ENCODE results near the gene ZNF689.
A peak's percentile ranks its signal among the peaks of the same experiment; 100 is the strongest.

Gene ZNF689

GRCh38 chr16:30649725-30650368, 39.7 kb upstream of the ZNF689 start:
- Histone ChIP-seq H3K4me2 (ENCODE audit: insufficient read depth, low read length, poor library complexity, severe bottlenecking) (peak overlapping the region; percentile 26), H3K27ac (replicated peaks; ENCODE audit: low read length) (peak overlapping the region; percentile 27), H3K4me1 (ENCODE audit: control insufficient read depth in 2 of 2, insufficient read depth in 1 of 2, low read depth in 1 of 2, low read length in 2 of 2) (peaks cover 5% of the 10 kb centered on the region in 2 donors), H3K23ac (ENCODE audit: low read depth, low read length, poor library complexity) (no peak overlapping the region), H2AFZ (ENCODE audit: low read length) (peak overlapping the region; percentile 88), H3K14ac (ENCODE audit: low read length) (no peak overlapping the region), H3K36me3 (replicated peaks in 1 of 2; ENCODE audit: control insufficient read depth in 2 of 2, insufficient read depth in 2 of 2, low read length in 2 of 2) (peaks cover 8 to 25% of the 10 kb centered on the region in 2 donors), H3K27me3 (ENCODE audit: control insufficient read depth in 3 of 3, insufficient read depth in 3 of 3, low read depth in 1 of 3, low read length in 3 of 3) (peaks cover 0 to 2% (median 0%) of the 10 kb centered on the region in 3 experiments), H3K9me3 (replicated peaks in 1 of 2; ENCODE audit: control insufficient read depth in 2 of 2, insufficient read depth in 1 of 2, low read depth in 1 of 2, low read length in 2 of 2) (no peaks in the 10 kb centered on the region), H2BK12ac (ENCODE audit: low read length) (no peak overlapping the region), H3K4ac (ENCODE audit: low read length) (peak overlapping the region; percentile 54), H4K91ac (ENCODE audit: low read depth, low read length, poor library complexity) (no peak overlapping the region), H3K9ac (ENCODE audit: low read depth, low read length, poor library complexity) (no peak overlapping the region), H3K79me1 (ENCODE audit: low read depth, low read length) (peaks cover 5% of the 10 kb centered on the region), H2BK15ac (ENCODE audit: low read length) (peak overlapping the region; percentile 96), H2BK120ac (ENCODE audit: low read depth, low read length) (no peak overlapping the region), H2BK5ac (ENCODE audit: low read length) (no peak overlapping the region), H4K8ac (ENCODE audit: low read depth, low read length) (peak overlapping the region; percentile 53), H3K4me3 (ENCODE audit: low read length in 2 of 2) (no peak overlapping the region), H3K18ac (ENCODE audit: low read length) (peak overlapping the region; percentile 23), H2AK5ac (ENCODE audit: low read depth, low read length) (peak overlapping the region; percentile 98)
- WGBS, 2 donors (ENCODE audit: extremely low coverage in 2 of 2, insufficient read length in 2 of 2, insufficient replicate concordance in 1 of 2), result no CpG with 5 or more reads among the region's 22 CpGs
- no peak for DNase-seq (ENCODE audit: low spot score)

DNA sequence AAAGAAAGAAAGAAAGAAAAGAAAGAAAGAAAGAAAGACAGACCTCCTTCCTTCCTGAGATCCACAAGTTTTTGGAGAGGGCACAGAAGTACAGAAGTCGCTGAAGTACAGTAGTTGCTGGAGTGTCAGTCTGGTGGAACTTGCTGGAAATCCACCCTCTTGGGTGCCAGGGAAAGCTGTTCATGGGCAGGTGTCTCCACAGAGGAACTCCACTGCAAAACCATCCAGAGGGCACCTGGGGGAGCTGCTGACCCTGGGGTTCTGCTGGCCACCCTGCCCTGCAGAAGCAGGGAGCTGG, 37.0 kb upstream of the ZNF689 start:
- H2BK15ac ChIP-seq (ENCODE audit: low read length), result no peak overlapping the region
- H3K14ac ChIP-seq (ENCODE audit: low read length), result peak overlapping the region; percentile 12
- peaks cover 2 to 5% of the 10 kb centered on the region in 2 donors for H3K4me1 ChIP-seq (ENCODE audit: control insufficient read depth in 2 of 2, insufficient read depth in 1 of 2, low read depth in 1 of 2, low read length in 2 of 2)
- no peak overlapping the region for H4K8ac ChIP-seq (ENCODE audit: low read depth, low read length)
- H3K9me3 ChIP-seq (replicated peaks in 1 of 2; ENCODE audit: control insufficient read depth in 2 of 2, insufficient read depth in 1 of 2, low read depth in 1 of 2, low read length in 2 of 2), result no peaks in the 10 kb centered on the region
- H2AFZ ChIP-seq (ENCODE audit: low read length), result no peak overlapping the region
- H2BK5ac ChIP-seq (ENCODE audit: low read length), result no peak overlapping the region
- H2BK12ac ChIP-seq (ENCODE audit: low read length), result no peak overlapping the region
- H3K79me1 ChIP-seq (ENCODE audit: low read depth, low read length), result peaks cover 2% of the 10 kb centered on the region
- H3K27ac ChIP-seq (replicated peaks; ENCODE audit: low read length), result no peak overlapping the region
- peaks cover 0 to 2% (median 0%) of the 10 kb centered on the region in 3 experiments for H3K27me3 ChIP-seq (ENCODE audit: control insufficient read depth in 3 of 3, insufficient read depth in 3 of 3, low read depth in 1 of 3, low read length in 3 of 3)
- H2AK5ac ChIP-seq (ENCODE audit: low read depth, low read length), result no peak overlapping the region
- H3K4ac ChIP-seq (ENCODE audit: low read length), result no peak overlapping the region
- H4K91ac ChIP-seq (ENCODE audit: low read depth, low read length, poor library complexity), result no peak overlapping the region
- no peaks in the 10 kb centered on the region for H3K36me3 ChIP-seq (replicated peaks in 1 of 2; ENCODE audit: control insufficient read depth in 2 of 2, insufficient read depth in 2 of 2, low read length in 2 of 2)
- H3K9ac ChIP-seq (ENCODE audit: low read depth, low read length, poor library complexity), result no peak overlapping the region
- DNase-seq (ENCODE audit: low spot score), result no peak
- H2BK120ac ChIP-seq (ENCODE audit: low read depth, low read length), result no peak overlapping the region
- no peak overlapping the region for H3K18ac ChIP-seq (ENCODE audit: low read length)
- WGBS, 2 donors (ENCODE audit: extremely low coverage in 2 of 2, insufficient read length in 2 of 2, insufficient replicate concordance in 1 of 2), result no CpG with 5 or more reads among the region's 1 CpG
- H3K4me2 ChIP-seq (ENCODE audit: insufficient read depth, low read length, poor library complexity, severe bottlenecking), result no peak overlapping the region
- no peak overlapping the region for H3K4me3 ChIP-seq (ENCODE audit: low read length in 2 of 2)
- H3K23ac ChIP-seq (ENCODE audit: low read depth, low read length, poor library complexity), result no peak overlapping the region

GRCh38 chr16:30645727-30646126, 35.5 kb upstream of the ZNF689 start:
- H2BK15ac ChIP-seq (ENCODE audit: low read length), result no peak overlapping the region
- H4K91ac ChIP-seq (ENCODE audit: low read depth, low read length, poor library complexity), result no peak overlapping the region
- no peak overlapping the region for H3K4me3 ChIP-seq (ENCODE audit: low read length in 2 of 2)
- no peak overlapping the region for H3K14ac ChIP-seq (ENCODE audit: low read length)
- H3K27me3 ChIP-seq (ENCODE audit: control insufficient read depth in 3 of 3, insufficient read depth in 3 of 3, low read depth in 1 of 3, low read length in 3 of 3), result peaks cover 0 to 2% (median 0%) of the 10 kb centered on the region in 3 experiments
- H2AK5ac ChIP-seq (ENCODE audit: low read depth, low read length), result no peak overlapping the region
- H4K8ac ChIP-seq (ENCODE audit: low read depth, low read length), result no peak overlapping the region
- DNase-seq (ENCODE audit: low spot score), result no peak
- no CpG with 5 or more reads among the region's 6 CpGs for WGBS, 2 donors (ENCODE audit: extremely low coverage in 2 of 2, insufficient read length in 2 of 2, insufficient replicate concordance in 1 of 2)
- no peak overlapping the region for H2BK5ac ChIP-seq (ENCODE audit: low read length)
- no peaks in the 10 kb centered on the region for H3K79me1 ChIP-seq (ENCODE audit: low read depth, low read length)
- no peak overlapping the region for H3K27ac ChIP-seq (replicated peaks; ENCODE audit: low read length)
- H3K23ac ChIP-seq (ENCODE audit: low read depth, low read length, poor library complexity), result no peak overlapping the region
- no peak overlapping the region for H3K4ac ChIP-seq (ENCODE audit: low read length)
- H2AFZ ChIP-seq (ENCODE audit: low read length), result no peak overlapping the region
- no peak overlapping the region for H3K4me2 ChIP-seq (ENCODE audit: insufficient read depth, low read length, poor library complexity, severe bottlenecking)
- peaks cover 0 to 2% of the 10 kb centered on the region in 2 donors for H3K4me1 ChIP-seq (ENCODE audit: control insufficient read depth in 2 of 2, insufficient read depth in 1 of 2, low read depth in 1 of 2, low read length in 2 of 2)
- no peaks in the 10 kb centered on the region for H3K9me3 ChIP-seq (replicated peaks in 1 of 2; ENCODE audit: control insufficient read depth in 2 of 2, insufficient read depth in 1 of 2, low read depth in 1 of 2, low read length in 2 of 2)
- no peak overlapping the region for H3K18ac ChIP-seq (ENCODE audit: low read length)
- H2BK120ac ChIP-seq (ENCODE audit: low read depth, low read length), result no peak overlapping the region
- H2BK12ac ChIP-seq (ENCODE audit: low read length), result no peak overlapping the region
- H3K9ac ChIP-seq (ENCODE audit: low read depth, low read length, poor library complexity), result no peak overlapping the region
- H3K36me3 ChIP-seq (replicated peaks in 1 of 2; ENCODE audit: control insufficient read depth in 2 of 2, insufficient read depth in 2 of 2, low read length in 2 of 2), result no peaks in the 10 kb centered on the region

- Histone ChIP-seq H2AK5ac (ENCODE audit: low read depth, low read length) (no peak overlapping the region), H3K27ac (replicated peaks; ENCODE audit: low read length) (no peak overlapping the region), H2BK120ac (ENCODE audit: low read depth, low read length) (no peak overlapping the region), H3K79me1 (ENCODE audit: low read depth, low read length) (no peaks in the 10 kb centered on the region), H3K23ac (ENCODE audit: low read depth, low read length, poor library complexity) (no peak overlapping the region), H3K14ac (ENCODE audit: low read length) (no peak overlapping the region), H2AFZ (ENCODE audit: low read length) (no peak overlapping the region), H3K36me3 (replicated peaks in 1 of 2; ENCODE audit: control insufficient read depth in 2 of 2, insufficient read depth in 2 of 2, low read length in 2 of 2) (no peaks in the 10 kb centered on the region), H2BK5ac (ENCODE audit: low read length) (no peak overlapping the region), H3K27me3 (ENCODE audit: control insufficient read depth in 3 of 3, insufficient read depth in 3 of 3, low read depth in 1 of 3, low read length in 3 of 3) (peaks cover 0 to 2% (median 0%) of the 10 kb centered on the region in 3 experiments), H3K9ac (ENCODE audit: low read depth, low read length, poor library complexity) (no peak overlapping the region), H2BK15ac (ENCODE audit: low read length) (no peak overlapping the region), H3K4me2 (ENCODE audit: insufficient read depth, low read length, poor library complexity, severe bottlenecking) (no peak overlapping the region), H4K91ac (ENCODE audit: low read depth, low read length, poor library complexity) (no peak overlapping the region), H3K18ac (ENCODE audit: low read length) (no peak overlapping the region), H3K9me3 (replicated peaks in 1 of 2; ENCODE audit: control insufficient read depth in 2 of 2, insufficient read depth in 1 of 2, low read depth in 1 of 2, low read length in 2 of 2) (no peaks in the 10 kb centered on the region), H2BK12ac (ENCODE audit: low read length) (no peak overlapping the region), H3K4me3 (ENCODE audit: low read length in 2 of 2) (no peak overlapping the region), H4K8ac (ENCODE audit: low read depth, low read length) (no peak overlapping the region), H3K4ac (ENCODE audit: low read length) (no peak overlapping the region), H3K4me1 (ENCODE audit: control insufficient read depth in 2 of 2, insufficient read depth in 1 of 2, low read depth in 1 of 2, low read length in 2 of 2) (no peaks in the 10 kb centered on the region)
- WGBS, 2 donors (ENCODE audit: extremely low coverage in 2 of 2, insufficient read length in 2 of 2, insufficient replicate concordance in 1 of 2), result no CpG with 5 or more reads among the region's 4 CpGs
- DNase-seq (ENCODE audit: low spot score), result no peak
Observed at GRCh38 chr16:30644334-30644830, 34.2 kb upstream of the ZNF689 start.

Measured in neuronal stem cell (in vitro differentiated cells).